Midbrain (tissue), 1 donor: ENCODE data around the gene RUVBL1.
A peak's percentile ranks its signal among the peaks of the same experiment; 100 is the strongest.
"Not testable (repeated sequence)": the region's sequence is repeated elsewhere in the genome, so short reads cannot be mapped to it uniquely, and the experiment has no call there.

ENCODE experiments used
- DNase-seq: peaks from one replicate; lab custom pipeline; 2025; lab: John Stamatoyannopoulos, UW

The RUVBL1 gene

DNA sequence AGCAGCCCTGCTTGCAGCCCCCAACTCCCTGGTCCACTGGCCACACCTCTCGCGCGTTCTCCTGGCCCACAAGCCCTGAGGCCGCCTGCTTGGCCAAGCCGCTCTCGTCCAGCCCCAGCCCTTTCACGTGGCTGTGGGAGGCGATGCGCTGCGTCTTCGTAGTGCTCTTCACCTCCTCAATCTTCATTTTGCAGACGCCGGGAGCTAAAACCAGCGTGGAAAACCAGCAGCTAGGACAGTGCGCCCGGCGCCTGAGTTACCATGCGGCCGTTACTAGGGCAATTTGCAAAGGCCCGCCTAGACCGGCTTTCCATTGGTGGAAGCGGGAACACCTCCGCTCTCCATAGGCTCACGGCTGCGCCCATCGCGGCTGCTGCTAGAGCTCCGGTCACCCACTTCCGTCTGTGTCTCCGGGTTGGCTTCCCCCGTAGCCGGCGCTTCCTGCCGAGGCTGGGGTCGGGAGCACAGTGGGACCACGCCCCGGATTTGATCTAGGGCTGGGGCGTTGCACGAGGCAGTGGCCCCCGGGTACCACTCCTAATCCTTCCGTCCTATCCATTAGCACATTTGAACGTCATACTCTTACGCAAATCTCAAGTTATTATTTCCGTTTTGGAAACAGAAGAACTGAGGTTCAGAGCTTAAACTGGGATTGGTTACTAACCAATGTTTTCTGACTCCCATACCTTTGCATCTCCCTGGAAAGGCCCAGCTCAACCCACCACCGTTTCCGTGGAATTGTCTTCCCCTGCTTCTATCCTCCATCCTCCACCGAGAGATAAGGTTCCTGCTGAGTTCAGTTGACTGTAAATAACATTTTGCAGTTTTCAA lies at the start of gene RUVBL1:
Gene RUVBL1 (minus strand): TSS at position 275 of the 831 bp plus-strand sequence. CDS start 88 bp downstream, at position 187.
- DNase-seq, result peak; percentile 98

DNA sequence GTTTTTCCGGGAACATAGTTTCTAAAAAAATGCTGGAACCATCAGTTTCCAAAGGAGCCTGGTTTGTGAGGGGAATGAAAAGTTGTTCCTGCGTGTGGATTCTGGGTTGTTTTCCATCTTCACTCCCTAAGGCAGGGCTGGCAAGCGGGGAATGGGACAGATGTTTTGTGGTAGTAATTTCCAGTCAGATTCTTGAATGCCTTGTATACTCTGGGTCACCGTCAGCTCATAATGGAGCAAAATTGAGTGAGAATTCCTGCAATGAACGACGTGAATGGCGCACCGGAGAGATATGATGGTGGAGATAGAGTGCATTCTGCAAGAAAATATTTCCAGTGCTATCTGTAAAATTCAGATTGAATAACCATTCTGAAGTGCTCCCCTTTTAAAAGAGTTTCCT lies 49.6 kb upstream of the RUVBL1 start:
- DNase-seq, result no peak

DNA sequence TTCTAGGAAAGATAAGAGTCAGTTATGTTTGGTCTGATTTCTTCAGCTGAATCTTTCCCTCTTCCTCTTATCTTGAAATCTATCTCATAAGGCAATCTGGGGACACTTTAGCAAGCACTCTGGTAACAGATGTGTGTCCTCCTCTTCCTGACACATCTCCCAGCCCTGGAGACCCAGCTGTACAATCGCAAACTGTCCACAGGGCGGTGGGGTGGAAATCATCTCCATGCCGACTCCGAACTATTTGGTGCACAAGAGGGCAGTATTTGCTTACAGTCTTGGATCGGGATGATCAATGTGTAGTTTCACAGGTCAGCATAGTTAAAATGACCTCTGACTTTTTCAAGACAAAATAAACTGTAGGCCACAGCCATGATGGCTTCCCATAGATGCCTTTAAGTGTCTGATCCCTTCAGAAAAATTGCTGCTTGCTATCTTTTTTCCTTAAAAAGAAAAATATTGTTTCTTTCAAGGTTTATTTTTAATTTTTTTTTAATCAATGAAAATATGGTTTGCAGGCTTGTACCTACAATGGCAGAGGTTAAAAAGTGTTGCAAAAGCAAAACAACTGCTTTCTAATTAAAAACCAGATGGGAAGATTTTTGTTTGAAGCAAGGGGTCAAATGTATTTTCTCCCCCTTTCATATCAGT lies 47.4 kb upstream of the RUVBL1 start:
- DNase-seq, result peak; percentile 76

DNA sequence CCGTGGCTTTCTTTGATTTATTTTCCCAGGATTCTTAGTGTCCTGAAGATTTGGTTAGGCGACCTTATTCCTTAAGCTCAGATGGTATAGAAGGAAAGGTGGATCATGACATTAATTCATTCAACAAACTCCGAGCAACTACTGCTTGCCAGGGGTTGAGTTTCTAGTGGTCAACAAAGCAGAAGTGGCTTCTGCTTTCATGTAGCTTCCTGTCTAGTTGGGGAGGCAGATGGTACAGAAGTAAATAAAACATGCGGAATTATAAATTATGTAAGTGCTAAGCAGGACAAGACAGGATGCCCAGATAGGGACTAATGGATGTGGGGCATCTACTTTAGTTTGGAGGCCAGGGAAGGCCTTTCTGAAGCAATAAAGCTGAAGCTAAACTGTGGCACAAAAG lies 45.2 kb upstream of the RUVBL1 start:
- DNase-seq, result no peak

DNA sequence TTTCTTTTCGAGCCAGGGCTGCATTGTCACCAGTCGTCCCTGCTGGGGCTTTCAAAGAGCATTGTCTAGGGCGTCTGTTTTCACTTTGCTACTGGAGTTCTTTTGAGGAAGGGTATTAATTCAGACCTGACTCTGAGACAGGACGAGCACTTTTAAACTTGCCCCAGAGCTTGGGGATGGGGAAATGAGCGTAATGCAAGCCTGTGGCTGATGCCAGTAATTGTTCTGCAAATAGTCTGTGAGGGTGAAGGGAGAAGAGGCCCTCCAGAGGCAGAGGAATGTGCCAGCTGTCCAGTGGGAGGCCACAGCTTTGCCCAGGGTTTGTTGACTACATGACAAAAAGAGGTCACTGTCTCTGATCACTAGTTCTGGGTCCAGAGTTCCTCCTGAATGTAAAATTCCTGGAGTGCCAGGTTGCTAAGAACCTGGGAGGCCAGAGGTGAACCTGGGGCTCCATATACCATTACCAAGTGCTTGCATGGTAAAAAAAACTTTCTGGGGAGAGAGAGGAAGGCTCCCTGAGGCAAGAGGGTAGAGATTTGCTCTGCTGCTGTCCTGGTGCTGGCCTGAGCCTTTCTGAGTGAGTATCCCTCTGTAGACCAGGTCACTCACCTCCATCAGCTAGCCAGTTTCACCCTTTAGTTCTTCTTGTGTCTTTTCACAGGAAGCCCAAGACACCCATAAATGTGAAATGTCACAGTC lies 44.5 kb upstream of the RUVBL1 start:
- no peak for DNase-seq

DNA sequence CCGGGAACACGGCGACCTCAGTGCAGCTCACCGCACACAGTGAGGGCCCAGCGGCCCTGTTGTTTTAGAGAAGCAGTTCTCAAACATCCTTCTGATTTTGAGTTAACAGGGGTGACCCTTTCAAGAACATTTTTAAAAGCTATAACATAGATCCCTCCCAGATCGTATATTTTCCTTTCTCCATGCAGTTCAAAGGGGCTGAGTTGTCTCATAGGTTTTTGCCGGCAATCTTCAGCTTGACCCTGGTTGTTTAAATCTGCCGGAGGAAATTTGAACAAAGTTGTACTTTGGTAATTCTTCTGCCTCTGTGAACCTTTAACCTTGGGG lies 44.0 kb upstream of the RUVBL1 start:
- no peak for DNase-seq

DNA sequence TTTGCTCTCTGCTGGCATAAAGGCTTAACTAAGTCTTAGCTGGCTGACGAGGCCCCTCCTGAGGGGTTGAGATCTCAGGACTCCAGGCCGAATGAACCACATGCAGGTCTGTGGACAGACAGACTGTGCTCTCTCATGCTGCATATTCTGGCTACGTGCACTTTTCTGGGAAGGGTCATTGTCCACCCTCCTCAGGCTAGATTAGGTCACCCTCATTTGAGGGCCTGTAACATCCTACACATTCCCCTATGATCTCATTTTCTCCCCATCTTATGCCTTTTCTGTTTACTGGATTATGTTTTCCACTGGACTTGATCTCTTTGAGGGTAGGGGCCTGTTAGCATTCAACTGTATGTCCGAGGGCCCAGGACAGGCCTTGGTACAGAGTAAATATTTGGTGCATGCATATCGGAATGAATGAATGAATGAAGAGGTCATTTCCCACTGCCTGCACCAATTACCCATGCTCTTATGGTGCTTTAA lies 43.4 kb upstream of the RUVBL1 start:
- DNase-seq, result no peak

DNA sequence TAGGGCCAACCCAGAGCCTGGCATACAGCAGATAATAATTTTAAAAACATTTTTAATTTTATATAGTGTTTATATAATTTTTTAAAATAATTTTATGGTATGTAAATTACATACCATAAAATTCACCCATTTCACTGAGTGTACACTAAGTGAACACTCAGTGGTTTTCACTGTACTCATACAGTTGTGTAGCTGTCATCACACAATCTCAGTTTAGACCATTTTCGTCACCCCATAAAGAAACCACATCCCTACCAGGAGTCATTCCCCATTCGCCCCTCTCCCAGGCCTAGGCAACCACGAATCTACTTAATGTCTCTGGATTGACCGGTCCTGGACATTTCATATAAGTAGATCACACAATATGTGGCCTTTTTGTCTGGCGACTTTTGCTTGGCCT lies 39.8 kb upstream of the RUVBL1 start:
- DNase-seq, result no peak

DNA sequence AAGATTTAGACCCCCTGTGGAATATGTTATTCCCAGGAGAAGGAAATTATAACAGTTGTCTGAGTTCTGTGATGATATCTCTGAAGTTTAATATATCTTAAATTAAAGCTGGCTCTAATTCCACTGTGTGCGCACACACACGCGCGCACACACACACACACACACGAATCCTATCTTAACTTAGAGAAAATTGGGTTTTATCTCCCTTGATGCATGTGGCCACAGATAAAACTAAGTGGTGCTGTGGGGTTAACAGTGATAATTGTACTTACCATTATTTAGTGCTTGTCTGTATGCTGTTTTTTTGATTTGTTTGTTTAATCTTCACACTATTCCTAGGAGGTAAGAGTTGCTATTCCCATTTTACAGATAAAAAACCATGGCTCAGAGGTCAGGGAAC lies 37.0 kb upstream of the RUVBL1 start:
- no peak for DNase-seq

DNA sequence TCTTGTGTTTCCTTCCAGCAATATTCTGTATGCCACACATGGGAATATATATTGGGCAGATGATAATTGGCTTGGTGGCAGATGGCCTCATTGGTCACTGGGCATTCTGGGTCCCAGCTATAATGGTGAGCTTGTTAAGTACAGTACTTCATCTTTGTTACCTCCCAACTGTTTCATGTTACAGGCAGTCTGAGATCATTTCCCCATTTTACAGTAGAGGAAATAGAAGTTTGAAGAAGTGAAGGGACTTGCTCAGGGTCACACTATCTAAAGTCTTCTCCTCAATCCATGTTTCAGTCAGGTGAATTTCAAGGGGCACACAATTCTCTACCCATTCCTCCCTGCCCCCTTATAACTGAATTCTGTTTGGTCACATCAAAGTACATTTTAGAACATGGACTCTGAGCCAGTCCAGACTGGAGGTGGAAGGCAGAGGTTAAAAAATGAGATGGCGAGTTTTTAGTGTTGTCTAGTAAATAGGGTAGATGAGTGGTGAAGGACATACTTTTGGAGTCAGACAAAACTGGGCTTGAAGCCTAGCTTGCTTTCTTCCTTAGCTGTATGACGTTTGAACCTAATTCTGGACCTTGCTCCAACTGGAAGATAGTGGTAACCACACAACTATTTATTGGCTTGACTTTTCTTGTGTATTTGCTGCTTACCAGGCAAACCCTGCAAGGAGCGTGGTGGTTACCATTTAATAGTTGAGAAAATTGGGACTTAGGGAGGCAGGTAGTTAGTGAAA lies 32.2 kb upstream of the RUVBL1 start:
- no peak for DNase-seq

DNA sequence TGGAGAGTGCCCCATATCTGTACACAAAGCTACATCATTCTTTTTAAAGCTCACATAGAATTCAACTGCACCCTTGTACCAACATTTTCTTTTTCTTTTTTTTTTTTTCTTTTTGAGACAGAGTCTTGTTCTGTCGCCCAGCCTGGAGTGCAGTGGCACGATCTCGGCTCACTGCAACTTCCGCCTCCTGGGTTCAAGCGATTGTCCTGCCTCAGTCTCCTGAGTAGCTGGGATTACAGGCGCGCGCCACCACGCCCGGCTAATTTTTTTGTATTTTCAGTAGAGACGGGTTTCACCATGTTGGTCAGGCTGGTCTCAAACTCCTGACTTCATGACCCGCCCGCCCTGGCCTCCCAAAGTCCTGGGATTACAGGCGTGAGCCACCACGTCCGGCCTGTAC lies 30.7 kb upstream of the RUVBL1 start:
- not testable (repeated sequence) for DNase-seq

DNA sequence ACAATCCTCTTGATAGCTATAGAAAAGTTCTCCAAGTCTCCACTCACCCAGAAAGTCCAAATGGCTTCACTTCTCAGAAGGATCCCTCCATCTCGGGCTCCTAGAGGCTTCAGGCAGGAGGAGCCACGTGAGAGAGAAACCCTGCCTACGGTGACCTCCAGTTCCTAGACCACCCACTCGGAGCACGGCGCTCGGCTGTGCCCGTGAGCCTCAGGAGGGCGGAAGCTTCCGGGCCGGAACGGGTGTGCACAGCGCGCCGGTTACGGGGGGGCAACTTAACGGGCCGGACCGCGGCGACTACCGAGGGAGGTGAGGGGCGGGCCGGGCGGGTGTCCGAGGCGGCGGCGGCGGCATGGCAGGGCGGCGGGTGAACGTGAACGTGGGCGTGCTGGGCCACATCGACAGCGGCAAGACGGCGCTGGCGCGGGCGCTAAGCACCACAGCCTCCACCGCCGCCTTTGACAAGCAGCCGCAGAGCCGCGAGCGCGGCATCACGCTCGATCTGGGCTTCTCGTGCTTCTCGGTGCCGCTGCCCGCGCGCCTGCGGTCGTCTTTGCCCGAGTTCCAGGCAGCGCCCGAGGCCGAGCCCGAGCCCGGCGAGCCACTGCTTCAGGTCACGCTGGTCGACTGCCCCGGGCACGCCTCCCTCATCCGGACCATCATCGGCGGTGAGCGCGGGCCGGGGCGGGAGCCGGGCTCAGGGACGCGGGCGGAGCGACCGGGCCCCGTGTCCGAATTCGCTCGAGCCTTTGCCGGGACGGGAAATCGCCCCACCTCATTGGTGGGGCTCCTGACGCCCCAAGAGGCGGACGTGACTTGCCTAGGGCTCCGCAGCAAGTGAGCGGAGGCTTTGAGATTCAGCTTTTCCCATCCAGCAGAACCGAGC lies 29.8 kb upstream of the RUVBL1 start, which contains the start of gene EEFSEC:
Gene EEFSEC (plus strand): TSS at position 326 of the 886 bp plus-strand sequence. CDS start 27 bp downstream, at position 353.
- peak; percentile 72 for DNase-seq

DNA sequence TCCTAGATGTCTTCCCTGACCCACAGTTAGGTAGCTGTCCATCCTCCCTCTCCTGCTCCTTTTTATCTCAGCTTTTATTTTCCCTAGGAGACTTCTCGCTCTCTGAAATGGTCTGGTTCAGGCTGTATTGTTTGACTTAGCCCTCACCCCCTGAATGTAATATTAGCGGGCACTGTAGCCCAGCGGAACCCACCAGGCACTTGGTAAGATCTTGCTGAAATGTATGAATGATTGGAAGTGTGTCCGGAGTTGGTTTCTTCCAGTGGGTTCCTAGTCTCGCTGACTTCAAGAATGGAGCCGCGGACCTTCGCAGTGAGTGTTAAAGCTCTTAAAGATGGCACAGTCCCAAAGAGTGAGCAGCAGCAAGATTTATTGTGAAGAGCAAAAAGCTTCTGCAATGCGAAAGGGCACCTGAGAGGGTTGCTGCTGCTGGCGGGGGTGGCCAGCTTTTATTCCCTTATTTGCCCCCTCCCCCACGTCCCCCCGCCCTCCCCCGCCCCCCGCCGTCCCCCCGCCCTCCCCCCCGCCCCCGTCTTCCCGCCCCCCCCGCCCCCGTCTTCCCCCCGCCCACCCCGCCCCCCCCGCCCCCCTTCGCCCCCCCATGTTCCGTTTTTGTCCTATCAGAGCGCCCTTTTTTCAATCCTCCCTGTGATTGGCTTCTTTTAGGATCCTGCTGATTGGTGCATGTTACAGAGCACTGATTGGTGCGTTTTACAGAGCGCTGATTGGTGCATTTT lies 29.0 kb upstream of the RUVBL1 start:
- DNase-seq, result no peak

DNA sequence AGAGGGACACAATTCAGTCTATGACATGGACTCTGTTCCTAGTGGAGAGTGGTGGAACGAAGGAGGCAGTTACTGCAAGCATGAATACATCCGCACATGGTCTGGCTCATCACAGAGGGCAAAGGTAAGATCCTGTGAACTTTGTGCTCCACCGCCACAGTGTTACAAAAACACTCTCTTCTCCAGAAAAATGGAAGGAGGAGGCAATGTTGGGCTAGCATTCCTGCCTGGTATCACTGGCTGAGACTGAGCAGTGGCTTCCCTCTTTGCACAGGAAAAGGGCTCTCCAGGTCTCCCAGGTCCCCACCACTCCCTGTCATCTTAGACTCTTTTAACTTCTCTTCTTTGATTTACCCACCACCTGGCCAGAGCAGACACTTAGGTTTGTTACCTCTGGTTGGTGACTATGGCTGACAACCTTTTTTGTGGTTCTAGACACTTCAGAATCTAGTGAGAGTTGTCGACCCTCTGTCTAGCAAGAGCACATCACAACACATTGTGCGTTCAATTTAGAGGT lies 28.2 kb upstream of the RUVBL1 start:
- DNase-seq, result no peak

DNA sequence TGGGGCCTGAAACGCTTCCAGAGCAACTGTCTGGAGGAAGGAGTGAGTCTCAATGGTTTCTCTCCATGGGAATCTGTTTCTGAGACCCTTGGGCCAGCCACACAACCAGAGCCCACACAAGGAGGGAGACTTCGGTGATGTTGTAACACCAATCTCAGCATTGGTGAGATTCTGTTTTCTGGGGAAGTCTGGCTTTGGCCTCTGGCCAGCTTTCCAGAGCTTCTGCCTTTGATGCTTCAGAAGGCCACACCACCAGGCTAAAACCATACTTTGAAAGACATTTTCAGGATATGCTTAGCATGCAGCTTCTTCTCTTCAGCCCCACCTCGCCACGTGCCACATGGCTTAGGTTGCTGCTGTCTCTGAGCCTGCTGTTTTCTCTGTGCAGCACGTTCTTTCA lies 26.0 kb upstream of the RUVBL1 start:
- peak; percentile 3 for DNase-seq

DNA sequence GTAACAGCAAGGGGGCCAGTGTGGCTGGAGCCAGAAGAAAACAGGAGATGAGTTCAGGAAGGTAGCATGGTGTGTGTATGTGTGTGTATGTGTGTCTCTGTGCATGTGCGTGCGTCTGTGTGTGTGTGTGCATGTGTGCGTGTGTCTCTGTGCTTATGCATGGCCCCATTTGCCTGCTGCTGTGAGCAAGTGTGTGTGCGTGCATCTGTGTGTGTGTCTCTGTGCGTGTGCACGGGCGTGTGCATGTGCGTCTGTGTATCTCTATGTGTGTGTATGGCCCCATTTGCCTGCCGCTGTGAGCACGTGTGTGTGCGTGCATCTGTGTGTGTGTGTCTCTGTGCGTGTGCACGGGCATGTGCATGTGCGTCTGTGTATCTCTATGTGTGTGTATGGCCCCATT lies 22.6 kb upstream of the RUVBL1 start:
- no peak for DNase-seq

DNA sequence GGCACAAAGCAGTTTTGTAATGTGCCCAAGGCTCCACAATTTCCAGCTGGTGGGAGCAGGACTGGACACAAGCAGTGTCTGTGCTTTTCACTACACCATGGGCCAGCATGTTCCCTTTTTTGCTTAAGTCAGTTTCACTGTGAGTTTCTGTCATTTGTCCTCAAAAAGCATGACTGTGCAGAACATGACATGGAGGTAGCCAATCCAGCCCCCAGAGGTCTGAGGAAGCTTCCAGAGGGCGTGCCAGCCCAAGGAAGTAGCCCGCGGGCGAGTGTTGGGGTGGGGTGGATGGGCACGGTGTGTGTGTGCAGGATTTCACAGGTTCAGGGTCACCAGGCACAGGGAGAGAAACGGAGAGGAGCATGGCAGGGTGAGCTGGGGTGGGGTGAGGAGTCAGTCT lies 21.7 kb upstream of the RUVBL1 start:
- DNase-seq, result peak; percentile 29

DNA sequence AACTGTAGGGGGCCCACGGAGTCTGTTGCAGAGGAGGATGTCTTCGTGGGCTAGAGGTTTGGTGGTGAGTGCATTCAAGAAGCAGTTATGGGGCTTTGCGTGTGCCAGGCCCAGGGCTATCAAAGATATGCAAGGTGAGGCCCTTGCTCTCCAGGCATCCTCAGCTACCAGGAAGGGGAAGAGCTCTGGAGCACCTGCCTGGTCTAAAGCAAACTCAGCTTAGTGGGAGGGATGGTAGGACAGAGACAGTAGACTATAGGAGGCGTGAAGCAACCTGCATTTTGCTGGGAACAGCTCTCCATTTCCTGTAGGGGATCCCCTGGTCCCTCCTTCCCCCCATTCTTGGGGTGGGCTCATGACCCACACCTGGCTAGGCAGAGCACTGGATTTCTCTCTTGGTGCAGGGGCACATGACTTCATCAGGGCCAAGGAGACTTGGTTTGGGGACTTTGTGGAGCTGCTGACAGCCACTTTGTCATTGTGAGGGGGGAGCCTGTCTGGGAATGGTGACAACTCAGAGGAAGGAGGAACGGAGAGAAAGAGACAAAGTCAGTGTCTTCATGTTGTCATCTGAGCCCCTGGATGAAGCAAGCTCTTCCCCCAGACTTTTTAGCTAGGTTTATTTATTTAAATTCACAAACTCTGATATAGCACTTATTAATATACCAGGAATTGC lies 21.0 kb upstream of the RUVBL1 start:
- DNase-seq, result no peak

DNA sequence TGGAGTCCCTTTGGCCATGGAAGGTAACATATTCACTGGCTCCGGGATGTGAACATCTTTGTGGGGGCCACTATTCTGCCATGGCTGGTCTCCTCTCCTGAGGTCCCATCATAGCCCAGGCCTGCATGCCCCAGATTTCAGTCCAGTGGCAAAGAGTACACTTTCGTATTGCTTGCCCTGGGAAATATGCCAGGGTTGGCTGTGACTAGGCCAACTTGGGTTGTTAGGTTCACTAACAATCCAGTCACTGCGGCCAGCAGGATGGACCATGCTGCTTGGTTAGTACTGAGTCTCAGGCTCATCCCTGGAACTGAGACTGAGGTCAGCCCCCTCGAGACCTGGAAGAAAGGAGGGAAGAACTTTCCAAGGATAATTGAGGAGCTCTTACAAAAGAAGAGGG lies 19.9 kb upstream of the RUVBL1 start:
- no peak for DNase-seq
